Measurements from ENCODE around the gene SEBOX.

The SEBOX gene

GRCh38 chr17:28386391-28386790 lies 21.4 kb upstream of the SEBOX start:
- no peak overlapping the region for H3K27ac ChIP-seq (ENCODE audit: extremely low read depth, low read depth, low read length)
- POLR2A ChIA-PET = interaction anchor here (1.3 kb wide), 1 partner anchor 29 kb away, joined by 3 read pairs; the partner anchor contains the start of gene POLDIP2
- H3K4me1 ChIP-seq (ENCODE audit: control insufficient read depth, insufficient read depth, low read length) = no peaks in the 10 kb centered on the region
- no peaks in the 10 kb centered on the region for H3K9me3 ChIP-seq (ENCODE audit: control insufficient read depth, insufficient read depth, low read depth, low read length)
- no peak overlapping the region for H3K4me3 ChIP-seq (ENCODE audit: low read depth, low read length)
- peaks cover 40 to 67% of the 10 kb centered on the region in 2 experiments for H3K36me3 ChIP-seq (ENCODE audit: control insufficient read depth in 2 of 2, insufficient read depth in 1 of 2, low read length in 2 of 2)
- TF ChIP-seq ZNF175 (tag by site-specific recombination; IDR thresholded peaks at IDR 0.05) = no peak
- TF ChIP-seq ZNF791 (tag by site-specific recombination; IDR thresholded peaks at IDR 0.05) = no peak
- CTCF ChIA-PET = interaction anchor here (2.2 kb wide), 1 partner anchor 31 kb away, joined by 11 read pairs; no protein-coding TSS in a partner anchor

- POLR2A ChIA-PET = no interaction called here
- Histone ChIP-seq H3K36me3 (ENCODE audit: control insufficient read depth in 2 of 2, insufficient read depth in 1 of 2, low read length in 2 of 2) (peaks cover 35 to 61% of the 10 kb centered on the region in 2 experiments), H3K9me3 (ENCODE audit: control insufficient read depth, insufficient read depth, low read depth, low read length) (no peaks in the 10 kb centered on the region), H3K4me3 (ENCODE audit: low read depth, low read length) (no peak overlapping the region), H3K27ac (ENCODE audit: extremely low read depth, low read depth, low read length) (no peak overlapping the region), H3K4me1 (ENCODE audit: control insufficient read depth, insufficient read depth, low read length) (no peaks in the 10 kb centered on the region)
- TF ChIP-seq ZNF211 (tag by site-specific recombination; IDR thresholded peaks at IDR 0.05; ENCODE audit: low read depth) = no peak
- no peak for TF ChIP-seq ZNF701 (tag by site-specific recombination; IDR thresholded peaks at IDR 0.05)
- no peak for TF ChIP-seq ZNF555 (tag by site-specific recombination; conservative IDR thresholded peaks at IDR 0.05)
- no peak for TF ChIP-seq ZFP41 (tag by site-specific recombination; IDR thresholded peaks at IDR 0.05; ENCODE audit: borderline replicate concordance)
- TF ChIP-seq YY1 (tag by site-specific recombination; IDR thresholded peaks at IDR 0.05) = no peak
- TF ChIP-seq KLF17 (tag by site-specific recombination; IDR thresholded peaks at IDR 0.05) = no peak
- TF ChIP-seq ZNF24 (tag by site-specific recombination; IDR thresholded peaks at IDR 0.05) = no peak
- TF ChIP-seq ZNF341 (tag by site-specific recombination; IDR thresholded peaks at IDR 0.05; ENCODE audit: low read depth) = 0 out of 2 replicates have a peak, but pooled peaks have one; percentile 17
- no peak for TF ChIP-seq ZNF548 (tag by site-specific recombination; IDR thresholded peaks at IDR 0.05)
- TF ChIP-seq ZBTB20 (tag by site-specific recombination; IDR thresholded peaks at IDR 0.05) = no peak
- TF ChIP-seq MYNN (tag by site-specific recombination; IDR thresholded peaks at IDR 0.05; ENCODE audit: borderline replicate concordance) = no peak
- TF ChIP-seq EGR2 (tag by site-specific recombination; IDR thresholded peaks at IDR 0.05; ENCODE audit: low read depth) = 0 out of 2 replicates have a peak, but pooled peaks have one; percentile 8
- TF ChIP-seq ZNF169 (tag by site-specific recombination; IDR thresholded peaks at IDR 0.05) = no peak
- CTCF ChIA-PET = interaction anchor here (0.6 to 2.2 kb wide), 2 partner anchors 32 to 35 kb away, joined by 3 to 11 read pairs; no protein-coding TSS in a partner anchor
These were observed 20.4 kb upstream of the SEBOX start for GRCh38 chr17:28385406-28385805.

GRCh38 chr17:28385037-28385400 lies 20.0 kb upstream of the SEBOX start:
- Histone ChIP-seq H3K36me3 (ENCODE audit: control insufficient read depth in 2 of 2, insufficient read depth in 1 of 2, low read length in 2 of 2) (peaks cover 31 to 58% of the 10 kb centered on the region in 2 experiments), H3K9me3 (ENCODE audit: control insufficient read depth, insufficient read depth, low read depth, low read length) (no peaks in the 10 kb centered on the region), H3K27ac (ENCODE audit: extremely low read depth, low read depth, low read length) (no peak overlapping the region), H3K4me3 (ENCODE audit: low read depth, low read length) (no peak overlapping the region), H3K4me1 (ENCODE audit: control insufficient read depth, insufficient read depth, low read length) (peaks cover under 1% of the 10 kb centered on the region; the same call in 1 of the 2 replicates)
- ChIA-PET POLR2A (no interaction called here), CTCF (interaction anchor here (0.6 kb wide), 1 partner anchor 45 kb away, joined by 5 read pairs; no protein-coding TSS in a partner anchor)
- TF ChIP-seq ZNF416 (tag by site-specific recombination; IDR thresholded peaks at IDR 0.05) = no peak
- TF ChIP-seq ZNF501 (tag by site-specific recombination; IDR thresholded peaks at IDR 0.05) = no peak
- no peak for TF ChIP-seq TCF7L2 (IDR thresholded peaks at IDR 0.05; ENCODE audit: borderline replicate concordance, low read depth, low read length)
- TF ChIP-seq ZNF114 (tag by site-specific recombination; IDR thresholded peaks at IDR 0.05) = no peak
- no peak for TF ChIP-seq ZNF398 (tag by site-specific recombination; IDR thresholded peaks at IDR 0.05)
- no peak for TF ChIP-seq ZNF791 (tag by site-specific recombination; IDR thresholded peaks at IDR 0.05)
- TF ChIP-seq ZFP69B (tag by site-specific recombination; IDR thresholded peaks at IDR 0.05) = no peak
- no peak for TF ChIP-seq ZNF76 (tag by site-specific recombination; IDR thresholded peaks at IDR 0.05; ENCODE audit: borderline replicate concordance, low read depth)
- TF ChIP-seq ZNF843 (tag by site-specific recombination; IDR thresholded peaks at IDR 0.05) = no peak

Measured in HEK293 (cell line).